ENCODE measurements around the gene LZTR1. TPM values are rescaled to one million over a fixed set of nuclear protein-coding genes. Genes with fewer than 3 reads are reported as not detected.

LZTR1 gene
- total and polyA plus RNA-seq, 2 experiments from 2014 or later: 41.3 to 50.4 TPM

- TF ChIP-seq EZH2phosphoT487 (IDR thresholded peaks at IDR 0.05; ENCODE audit: low read depth, severe bottlenecking, unreplicated experiment) (no peak), CTCF (IDR thresholded peaks at IDR 0.05; ENCODE audit: poor library complexity) (no peak), EZH2 (IDR thresholded peaks at IDR 0.05; ENCODE audit: borderline replicate concordance) (no peak)
- WGBS (ENCODE audit: low lambda C conversion rate, missing lambda C conversion rate): 92% methylated on average over 3 of the region's 3 CpGs
- H3K9me3 ChIP-seq (ENCODE audit: low read depth): no peaks in the 10 kb centered on the region
These were observed 28.5 kb downstream of the LZTR1 start for GRCh38 chr22:21010426-21011113.

GRCh38 chr22:21012446-21013407 is 30.6 kb downstream of the LZTR1 start:
- no peaks in the 10 kb centered on the region for H4K20me1 ChIP-seq (ENCODE audit: insufficient read depth, poor library complexity, severe bottlenecking)
- no peaks in the 10 kb centered on the region for H3K9me2 ChIP-seq (replicated peaks; ENCODE audit: insufficient read depth)
- no peak for TF ChIP-seq EZH2phosphoT487 (IDR thresholded peaks at IDR 0.05; ENCODE audit: low read depth, severe bottlenecking, unreplicated experiment)
- no peak for TF ChIP-seq CTCF (IDR thresholded peaks at IDR 0.05; ENCODE audit: poor library complexity)
- TF ChIP-seq EZH2 (IDR thresholded peaks at IDR 0.05; ENCODE audit: borderline replicate concordance): no peak
- H3K79me2 ChIP-seq: no peaks in the 10 kb centered on the region
- no peaks in the 10 kb centered on the region for H3K36me3 ChIP-seq (replicated peaks; ENCODE audit: insufficient read depth, low read depth)
- H3K27me3 ChIP-seq: no peaks in the 10 kb centered on the region
- H3K9me3 ChIP-seq (ENCODE audit: low read depth): no peaks in the 10 kb centered on the region
- H3K4me1 ChIP-seq (ENCODE audit: insufficient read depth): peaks cover 15% of the 10 kb centered on the region
- WGBS (ENCODE audit: low lambda C conversion rate, missing lambda C conversion rate): 85% methylated on average over 14 of the region's 14 CpGs
- no peak overlapping the region for H3K4me3 ChIP-seq
- no peak overlapping the region for H2AFZ ChIP-seq
- H3K27ac ChIP-seq: no peak overlapping the region
- no peak for DNase-seq (ENCODE audit: low spot score)
- no peak overlapping the region for H3K4me2 ChIP-seq

More at GRCh38 chr22:21010426-21011113, 28.5 kb downstream of the LZTR1 start:
- Histone ChIP-seq H3K4me2 (no peak overlapping the region), H3K27ac (no peak overlapping the region), H3K36me3 (replicated peaks; ENCODE audit: insufficient read depth, low read depth) (no peaks in the 10 kb centered on the region), H3K4me3 (no peak overlapping the region), H3K79me2 (no peaks in the 10 kb centered on the region), H3K9me2 (replicated peaks; ENCODE audit: insufficient read depth) (no peaks in the 10 kb centered on the region), H3K27me3 (no peaks in the 10 kb centered on the region), H4K20me1 (ENCODE audit: insufficient read depth, poor library complexity, severe bottlenecking) (no peaks in the 10 kb centered on the region), H2AFZ (no peak overlapping the region), H3K4me1 (ENCODE audit: insufficient read depth) (peaks cover 13% of the 10 kb centered on the region)
- DNase-seq (ENCODE audit: low spot score): no peak

DNA sequence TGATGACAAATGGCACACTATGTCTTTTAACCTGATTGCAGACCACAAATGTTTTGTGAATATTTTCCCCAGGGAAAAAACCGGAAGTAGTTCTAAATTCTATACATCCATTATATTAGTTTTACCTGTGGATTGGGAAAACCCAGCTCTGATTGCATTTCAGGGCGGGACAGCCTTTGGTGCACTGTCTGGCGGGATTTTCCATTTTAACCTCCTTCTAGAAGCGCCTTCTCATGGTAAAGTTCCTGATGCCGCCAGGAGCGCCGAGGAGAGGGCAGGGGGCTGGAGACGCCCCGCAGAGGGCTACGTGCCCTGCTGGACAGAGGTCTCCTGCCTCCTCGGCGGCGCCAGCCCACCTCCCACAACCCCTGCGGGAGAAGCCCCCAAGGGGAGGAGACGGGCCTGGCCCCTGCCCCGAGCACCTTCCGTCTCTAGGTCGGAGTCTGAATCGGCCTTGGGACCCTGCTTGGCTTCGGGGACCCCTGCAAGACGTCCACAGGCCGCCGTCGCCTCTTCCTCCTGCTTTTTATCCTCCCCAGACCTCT is 31.6 kb downstream of the LZTR1 start:
- Histone ChIP-seq H3K27ac (peak overlapping the region; percentile 60), H3K4me2 (peak overlapping the region; percentile 82), H3K4me3 (no peak overlapping the region), H3K79me2 (no peaks in the 10 kb centered on the region), H3K9me2 (replicated peaks; ENCODE audit: insufficient read depth) (no peaks in the 10 kb centered on the region), H3K27me3 (no peaks in the 10 kb centered on the region), H3K4me1 (ENCODE audit: insufficient read depth) (peaks cover 15% of the 10 kb centered on the region), H4K20me1 (ENCODE audit: insufficient read depth, poor library complexity, severe bottlenecking) (no peaks in the 10 kb centered on the region), H3K9me3 (ENCODE audit: low read depth) (no peaks in the 10 kb centered on the region), H3K36me3 (replicated peaks; ENCODE audit: insufficient read depth, low read depth) (no peaks in the 10 kb centered on the region), H2AFZ (no peak overlapping the region)
- WGBS (ENCODE audit: low lambda C conversion rate, missing lambda C conversion rate): 6% methylated on average over 24 of the region's 24 CpGs
- DNase-seq (ENCODE audit: low spot score): no peak
- TF ChIP-seq EZH2 (IDR thresholded peaks at IDR 0.05; ENCODE audit: borderline replicate concordance) (no peak), EZH2phosphoT487 (IDR thresholded peaks at IDR 0.05; ENCODE audit: low read depth, severe bottlenecking, unreplicated experiment) (no peak)

Measured in hepatocyte (in vitro differentiated cells).